GM19025 (cell line): ENCODE results near the gene DHRSX.
"Not testable (repeated sequence)": the region's sequence is repeated elsewhere in the genome, so short reads cannot be mapped to it uniquely, and the experiment has no call there.

Source experiments
- ATAC-seq: cut with Tn5 transposase; IDR thresholded peaks from one replicate; pipeline ENCODE4 v1.9.1; 2021; ENCODE audit warnings: mild to moderate bottlenecking, low read depth, moderate library complexity; ENCODE audit not compliant: unreplicated experiment

DHRSX gene

DNA sequence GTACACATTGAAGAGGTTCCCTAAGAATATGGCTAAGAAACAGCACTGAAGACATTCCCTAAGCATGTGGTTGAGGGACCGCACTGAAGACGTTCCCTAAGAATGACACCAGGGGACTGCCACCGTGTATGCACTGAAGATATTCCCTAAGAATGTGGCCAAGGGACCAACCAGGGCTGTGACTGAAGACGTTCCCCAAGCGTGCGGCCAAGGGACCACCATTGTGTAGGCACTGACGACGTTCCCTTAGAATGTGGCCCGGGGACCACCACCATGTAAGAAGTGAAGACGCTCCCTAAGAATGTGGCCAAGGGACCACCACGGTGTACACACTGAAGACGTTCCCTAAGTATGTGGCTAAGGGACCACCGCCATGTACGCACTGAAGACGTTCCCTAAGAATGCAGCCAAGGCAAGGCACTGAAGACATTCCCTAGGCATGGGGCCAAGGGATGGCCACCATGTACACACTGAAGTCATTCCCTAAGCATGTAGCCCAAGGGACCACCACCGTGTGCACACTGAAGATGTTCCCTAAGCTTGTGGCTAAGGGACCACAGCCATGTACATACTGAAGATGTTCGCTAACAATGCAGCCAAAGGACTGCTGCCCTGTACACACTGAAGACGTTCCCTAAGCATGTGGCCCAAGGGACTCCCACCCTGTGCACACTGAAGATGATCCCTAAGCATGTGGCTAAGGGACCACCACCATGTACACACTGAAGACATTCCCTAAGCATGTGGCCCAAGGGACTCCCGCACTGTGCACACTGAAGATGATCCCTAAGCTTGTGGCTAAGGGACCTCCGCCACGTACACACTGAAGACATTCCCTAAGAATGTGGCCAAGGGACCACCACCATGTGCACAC, 22.0 kb downstream of the DHRSX start:
- no peak for ATAC-seq

DNA sequence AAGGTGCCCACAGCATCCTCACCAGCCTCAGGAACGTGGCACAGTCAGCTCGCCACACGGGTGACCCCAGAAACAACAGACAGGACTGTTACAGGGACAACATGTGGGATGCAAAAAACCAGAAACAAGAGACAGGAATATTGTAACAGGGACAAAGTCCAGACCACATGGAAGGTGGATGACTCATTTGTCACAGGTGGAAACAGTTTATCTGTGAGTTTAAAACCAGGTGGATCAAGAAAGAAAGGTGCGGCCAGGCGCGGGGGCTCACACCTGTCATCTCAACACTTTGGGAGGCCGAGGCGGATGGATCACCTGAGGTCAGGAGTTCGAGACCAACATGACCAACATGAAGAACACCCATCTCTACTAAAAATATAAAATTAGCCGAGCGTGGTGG, 23.5 kb downstream of the DHRSX start:
- ATAC-seq, result not testable (repeated sequence)

DNA sequence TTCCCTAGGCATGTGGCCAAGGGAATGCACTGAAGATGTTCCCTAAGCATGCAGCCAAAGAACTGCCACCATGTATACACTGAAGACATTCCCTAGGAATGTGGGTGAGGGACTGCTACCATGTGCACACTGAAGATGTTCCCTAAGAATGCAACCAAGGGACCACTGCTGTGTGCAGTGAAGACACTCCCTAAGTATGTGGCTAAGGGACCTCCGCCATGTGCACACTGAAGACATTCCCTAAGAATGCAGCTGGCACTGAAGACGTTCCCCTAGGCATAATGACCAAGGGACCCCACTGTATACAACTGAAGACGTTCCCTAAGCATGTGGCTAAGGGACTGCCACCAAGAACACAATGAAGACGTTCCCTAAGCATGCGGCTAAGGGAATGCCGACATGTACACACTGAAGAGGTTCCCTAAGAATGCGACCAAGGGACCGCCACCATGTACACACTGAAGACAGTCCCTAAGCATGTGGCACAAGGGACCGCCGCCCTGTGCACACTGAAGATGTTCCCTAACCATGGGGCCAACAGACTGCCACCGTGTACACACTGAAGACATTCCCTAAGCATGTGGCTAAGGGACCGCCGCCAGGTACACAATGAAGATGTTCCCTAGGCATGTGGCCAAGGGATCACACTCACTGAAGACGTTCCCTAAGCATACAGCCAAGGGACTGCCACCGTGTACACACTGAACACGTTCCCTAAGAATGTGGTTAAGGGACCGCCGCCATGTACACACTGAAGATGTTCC, 25.6 kb downstream of the DHRSX start:
- no peak for ATAC-seq

GRCh38 chrX:2474280-2474962, 26.4 kb downstream of the DHRSX start:
- ATAC-seq, result no peak

DNA sequence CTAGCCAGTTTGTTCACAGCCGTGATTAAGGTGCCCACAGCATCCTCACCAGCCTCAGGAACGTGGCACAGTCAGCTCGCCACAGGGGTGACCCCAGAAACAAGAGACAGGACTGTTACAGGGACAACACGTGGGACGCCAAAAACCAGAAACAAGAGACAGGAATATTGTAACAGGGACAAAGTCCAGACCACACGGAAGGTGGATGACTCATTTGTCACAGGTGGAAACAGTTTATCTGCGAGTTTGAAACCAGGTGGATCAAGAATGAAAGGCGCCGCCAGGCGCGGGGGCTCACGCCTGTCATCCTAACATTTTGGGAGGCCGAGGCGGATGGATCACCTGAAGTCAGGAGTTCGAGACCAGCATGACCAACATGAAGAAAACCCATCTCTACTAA, 27.7 kb downstream of the DHRSX start:
- ATAC-seq, result not testable (repeated sequence)

- no peak for ATAC-seq
Observed at GRCh38 chrX:2471641-2472040, 29.1 kb downstream of the DHRSX start.

GRCh38 chrX:2471126-2471525, 29.6 kb downstream of the DHRSX start:
- ATAC-seq, result not testable (repeated sequence)

DNA sequence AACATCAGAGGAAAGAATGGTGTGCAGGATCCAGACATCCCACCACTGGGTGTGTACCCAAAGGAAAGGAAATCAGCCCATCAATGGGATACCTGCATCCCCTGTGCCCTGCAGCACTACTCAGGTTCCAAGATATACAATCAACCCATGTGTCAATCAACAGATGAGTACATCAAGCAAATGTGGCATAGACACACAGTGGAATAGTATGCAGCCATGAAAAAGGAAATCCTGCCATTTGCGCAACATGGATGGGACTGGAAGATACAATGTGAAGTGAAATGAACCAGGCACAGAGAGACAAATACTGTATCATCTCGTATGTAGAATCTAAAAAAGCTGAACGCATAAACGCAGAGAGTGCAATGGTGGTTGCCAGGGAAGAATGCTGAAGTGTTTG, 30.9 kb downstream of the DHRSX start:
- not testable (repeated sequence) for ATAC-seq

DNA sequence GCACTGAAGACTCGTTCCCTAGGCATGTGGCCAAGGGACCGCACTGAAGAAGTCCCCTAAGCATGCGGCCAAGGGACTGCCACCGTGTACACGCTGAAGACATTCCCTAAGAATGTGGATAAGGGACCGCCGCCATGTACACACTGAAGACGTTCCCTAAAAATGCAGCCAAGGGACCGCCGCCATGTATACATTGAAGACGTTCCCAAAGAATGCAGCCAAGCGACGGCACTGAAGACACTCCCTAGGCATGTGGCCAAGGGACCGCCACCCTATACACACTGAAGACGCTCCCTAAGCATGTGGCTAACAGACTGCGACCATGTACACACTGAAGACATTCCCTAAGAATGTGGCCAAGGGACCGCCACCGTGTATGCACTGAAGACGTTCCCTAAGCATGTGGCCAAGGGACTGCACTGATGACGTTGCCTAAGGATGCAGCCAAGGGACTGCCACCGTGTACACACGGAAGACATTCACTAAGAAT, 31.5 kb downstream of the DHRSX start:
- ATAC-seq, result no peak

GRCh38 chrX:2468261-2469195, 32.2 kb downstream of the DHRSX start:
- no peak for ATAC-seq

GRCh38 chrX:2466876-2467656, 33.7 kb downstream of the DHRSX start:
- no peak for ATAC-seq

DNA sequence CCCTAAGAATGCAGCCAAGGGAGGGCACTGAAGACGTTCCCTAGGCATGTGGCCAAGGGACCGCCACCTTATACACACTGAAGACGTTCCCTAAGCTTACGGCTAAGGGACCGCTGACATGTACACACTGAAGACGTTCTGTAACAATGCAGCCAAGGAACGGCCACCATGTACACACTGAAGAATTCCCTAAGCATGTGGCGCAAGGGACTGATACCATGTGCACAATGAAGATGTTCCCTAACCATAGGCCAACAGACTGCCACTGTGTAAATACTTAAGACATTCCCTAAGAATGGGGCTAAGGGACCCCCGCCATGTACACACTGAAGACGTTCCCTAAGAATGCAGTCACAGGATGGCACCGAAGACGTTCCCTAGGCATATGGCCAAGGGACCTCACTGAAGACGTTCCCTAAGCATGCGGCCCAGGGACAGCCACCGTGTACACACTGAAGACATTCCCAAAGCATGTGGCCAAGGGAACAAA, 36.1 kb downstream of the DHRSX start:
- no peak for ATAC-seq

- no peak for ATAC-seq
Observed at GRCh38 chrX:2463973-2464676, 36.7 kb downstream of the DHRSX start.

DNA sequence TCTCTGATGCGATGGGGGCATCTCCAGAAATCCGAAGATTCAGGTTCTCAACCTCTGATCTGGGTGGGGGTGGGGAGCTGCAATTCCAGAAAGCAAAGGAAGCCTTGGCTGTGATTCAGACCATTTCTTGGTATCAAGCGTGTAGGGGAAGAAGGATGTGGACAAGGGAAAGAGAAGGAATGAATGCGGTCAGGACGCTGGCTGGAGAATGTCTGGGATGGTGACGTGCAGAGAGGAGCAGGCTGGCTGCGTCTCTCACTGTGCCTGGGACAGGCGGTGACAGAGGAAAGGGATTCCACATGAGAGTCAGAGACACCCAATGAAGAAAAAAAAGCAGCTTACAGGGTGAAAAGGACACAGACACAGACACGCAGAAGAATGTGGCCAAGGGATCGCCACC, 37.3 kb downstream of the DHRSX start:
- not testable (repeated sequence) for ATAC-seq

GRCh38 chrX:2462780-2463179, 38.0 kb downstream of the DHRSX start:
- no peak for ATAC-seq

- no peak for ATAC-seq
Observed at GRCh38 chrX:2462074-2462473, 38.7 kb downstream of the DHRSX start.

DNA sequence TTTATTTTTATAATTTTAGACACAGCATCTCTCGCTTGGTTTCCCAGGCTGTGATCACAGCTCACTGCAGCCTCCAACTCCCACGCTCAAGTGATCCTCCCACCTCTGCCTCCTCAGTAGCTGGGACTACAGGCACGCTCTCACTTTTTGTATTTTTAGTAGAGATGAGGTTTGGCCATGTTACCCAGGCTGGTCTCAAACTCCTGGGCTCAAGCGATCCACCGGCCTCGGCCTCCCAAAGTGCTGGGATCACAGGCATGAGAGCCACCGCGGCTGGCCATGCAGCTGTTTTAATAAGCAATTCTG, 39.1 kb downstream of the DHRSX start:
- ATAC-seq, result no peak
